ENCODE results near the gene SLC6A9. TPM values are rescaled to one million over a fixed set of nuclear protein-coding genes. Genes with fewer than 3 reads are reported as not detected.

Gene SLC6A9
- total RNA-seq, 1 donor from 2014 or later, result 24.3 TPM

- H3K9me3 ChIP-seq, result no peaks in the 10 kb centered on the region
- intact Hi-C loops (cut with DNase I), result no loop called here
- peaks cover 11% of the 10 kb centered on the region for H3K4me1 ChIP-seq
- no peak for DNase-seq (ENCODE audit: extremely low spot score in 2 of 2)
- no peak overlapping the region for H3K27ac ChIP-seq
- peaks cover 0 to 8% of the 10 kb centered on the region in 2 donors for H3K36me3 ChIP-seq
- H3K27me3 ChIP-seq, result no peaks in the 10 kb centered on the region
- TF ChIP-seq CTCF (IDR thresholded peaks at IDR 0.05) (no peak), POLR2AphosphoS5 (IDR thresholded peaks at IDR 0.05; ENCODE audit: insufficient read depth in 1 of 2, low read depth in 1 of 2) (no peak), POLR2A (IDR thresholded peaks at IDR 0.05) (no peak)
- no peak overlapping the region for H3K4me3 ChIP-seq
These were observed 44.5 kb downstream of the SLC6A9 start for GRCh38 chr1:43986712-43987111.

- peaks cover 14% of the 10 kb centered on the region for H3K4me1 ChIP-seq
- H3K27ac ChIP-seq, result no peak overlapping the region
- intact Hi-C loops (cut with DNase I), result no loop called here
- no peak overlapping the region for H3K4me3 ChIP-seq
- H3K27me3 ChIP-seq, result no peaks in the 10 kb centered on the region
- no peak for DNase-seq (ENCODE audit: extremely low spot score in 2 of 2)
- H3K36me3 ChIP-seq, result peaks cover 0 to 8% of the 10 kb centered on the region in 2 donors
- TF ChIP-seq POLR2AphosphoS5 (IDR thresholded peaks at IDR 0.05; ENCODE audit: insufficient read depth in 1 of 2, low read depth in 1 of 2), result no peak
- TF ChIP-seq CTCF (IDR thresholded peaks at IDR 0.05), result no peak
- no peak for TF ChIP-seq POLR2A (IDR thresholded peaks at IDR 0.05)
- H3K9me3 ChIP-seq, result no peaks in the 10 kb centered on the region
These were observed 45.2 kb downstream of the SLC6A9 start for GRCh38 chr1:43985984-43986595.

- intact Hi-C loops (cut with DNase I), result no loop called here
These were observed 46.4 kb downstream of the SLC6A9 start for GRCh38 chr1:43984855-43985254.

DNA sequence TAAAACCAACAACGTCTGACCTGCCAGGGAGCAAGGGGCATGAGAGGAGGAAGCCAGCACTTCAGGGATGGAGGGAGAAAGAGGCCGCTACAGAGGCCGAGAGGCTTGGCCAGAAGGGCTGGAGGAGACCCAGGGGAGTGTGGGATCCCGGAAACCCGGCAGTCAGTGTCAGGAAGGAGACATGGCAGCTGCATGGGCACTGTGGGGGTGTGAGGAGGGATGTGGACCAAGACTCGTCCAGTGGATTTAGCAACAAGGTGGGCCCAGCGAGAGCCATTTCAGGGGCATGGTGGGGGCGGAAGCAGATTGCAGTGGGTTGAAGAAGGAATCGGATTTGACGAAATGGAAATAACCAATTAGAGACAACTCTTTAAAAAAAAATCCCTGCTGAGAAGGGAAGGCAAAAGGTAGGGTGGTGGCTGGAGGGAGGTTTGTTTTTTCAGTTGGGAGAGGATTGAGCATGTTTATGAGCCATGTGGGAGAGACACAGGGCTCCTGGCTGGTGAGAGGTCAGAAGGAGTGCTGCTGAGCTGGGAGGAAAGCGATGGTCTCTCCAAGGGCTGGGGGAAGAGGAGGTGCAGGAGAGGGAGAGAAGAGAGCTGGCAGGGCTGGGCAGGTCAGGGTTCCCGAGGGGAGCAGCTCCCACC lies 47.9 kb downstream of the SLC6A9 start:
- no peak for DNase-seq (ENCODE audit: extremely low spot score in 2 of 2)
- TF ChIP-seq CTCF (IDR thresholded peaks at IDR 0.05) (no peak), POLR2A (IDR thresholded peaks at IDR 0.05) (no peak), POLR2AphosphoS5 (IDR thresholded peaks at IDR 0.05; ENCODE audit: insufficient read depth in 1 of 2, low read depth in 1 of 2) (no peak)
- Histone ChIP-seq H3K4me3 (no peak overlapping the region), H3K4me1 (peaks cover 28% of the 10 kb centered on the region), H3K36me3 (peaks cover 0 to 8% of the 10 kb centered on the region in 2 donors), H3K27me3 (no peaks in the 10 kb centered on the region), H3K9me3 (no peaks in the 10 kb centered on the region), H3K27ac (no peak overlapping the region)
- intact Hi-C loops (cut with DNase I), result no loop called here

More at GRCh38 chr1:43984855-43985254, 46.4 kb downstream of the SLC6A9 start:
- Histone ChIP-seq H3K36me3 (peaks cover 0 to 8% of the 10 kb centered on the region in 2 donors), H3K4me1 (peaks cover 19% of the 10 kb centered on the region), H3K27me3 (no peaks in the 10 kb centered on the region), H3K4me3 (no peak overlapping the region), H3K9me3 (no peaks in the 10 kb centered on the region), H3K27ac (no peak overlapping the region)
- TF ChIP-seq POLR2AphosphoS5 (IDR thresholded peaks at IDR 0.05; ENCODE audit: insufficient read depth in 1 of 2, low read depth in 1 of 2), result no peak
- no peak for TF ChIP-seq CTCF (IDR thresholded peaks at IDR 0.05)
- no peak for TF ChIP-seq POLR2A (IDR thresholded peaks at IDR 0.05)
- DNase-seq (ENCODE audit: extremely low spot score in 2 of 2), result no peak

- Histone ChIP-seq H3K27ac (no peak overlapping the region), H3K27me3 (no peaks in the 10 kb centered on the region), H3K4me1 (peaks cover 34% of the 10 kb centered on the region), H3K4me3 (no peak overlapping the region), H3K9me3 (no peaks in the 10 kb centered on the region), H3K36me3 (peaks cover 0 to 8% of the 10 kb centered on the region in 2 donors)
- no peak for DNase-seq (ENCODE audit: extremely low spot score in 2 of 2)
- intact Hi-C loops (cut with DNase I), result no loop called here
- TF ChIP-seq POLR2A (IDR thresholded peaks at IDR 0.05) (no peak), CTCF (IDR thresholded peaks at IDR 0.05) (no peak), POLR2AphosphoS5 (IDR thresholded peaks at IDR 0.05; ENCODE audit: insufficient read depth in 1 of 2, low read depth in 1 of 2) (no peak)
These were observed 48.5 kb downstream of the SLC6A9 start for GRCh38 chr1:43982808-43983207.
